Measurements from ENCODE around the gene DPH3. TPM values are rescaled to one million over a fixed set of nuclear protein-coding genes. Genes with fewer than 3 reads are reported as not detected.

Gene DPH3
- total RNA-seq, 4 donors from 2014 or later, result 18.4 to 27.1 (median 19.6) TPM

GRCh38 chr3:16286751-16287543 lies 22.2 kb upstream of the DPH3 start:
- Histone ChIP-seq H3K36me3 (no peaks in the 10 kb centered on the region), H3K27ac (peak overlapping the region in 1 of 3 donors; percentile 0), H3K4me3 (replicated peaks in 1 of 3) (no peak overlapping the region), H3K9me3 (no peaks in the 10 kb centered on the region), H3K4me1 (peaks cover 5 to 6% of the 10 kb centered on the region in 2 donors), H3K27me3 (no peaks in the 10 kb centered on the region)
- DNase-seq, result no peak
- intact Hi-C loops (cut with DNase I), result no loop called here
- TF ChIP-seq CTCF (IDR thresholded peaks at IDR 0.05) (no peak), POLR2A (IDR thresholded peaks at IDR 0.05) (no peak)
- WGBS, 2 donors, result 76 to 79% methylated on average over 6 of the region's 6 CpGs

GRCh38 chr3:16286161-16286560 lies 21.4 kb upstream of the DPH3 start:
- peaks cover 5 to 6% of the 10 kb centered on the region in 2 donors for H3K4me1 ChIP-seq
- no peak overlapping the region for H3K4me3 ChIP-seq (replicated peaks in 1 of 3)
- no peaks in the 10 kb centered on the region for H3K9me3 ChIP-seq
- intact Hi-C loops (cut with DNase I), result no loop called here
- no peaks in the 10 kb centered on the region for H3K27me3 ChIP-seq
- peak overlapping the region in 1 of 3 donors; percentile 0 for H3K27ac ChIP-seq
- no peak for DNase-seq
- no peaks in the 10 kb centered on the region for H3K36me3 ChIP-seq
- TF ChIP-seq POLR2A (IDR thresholded peaks at IDR 0.05) (no peak), CTCF (IDR thresholded peaks at IDR 0.05) (no peak)
- 96 to 97% methylated on average over 3 of the region's 3 CpGs for WGBS, 2 donors

GRCh38 chr3:16284633-16285032 lies 19.9 kb upstream of the DPH3 start:
- no peak for DNase-seq
- Histone ChIP-seq H3K4me3 (replicated peaks in 1 of 3) (no peak overlapping the region), H3K4me1 (no peaks in the 10 kb centered on the region), H3K27ac (no peak overlapping the region), H3K36me3 (no peaks in the 10 kb centered on the region), H3K27me3 (no peaks in the 10 kb centered on the region), H3K9me3 (no peaks in the 10 kb centered on the region)
- intact Hi-C loops (cut with DNase I), result no loop called here
- no peak for TF ChIP-seq CTCF (IDR thresholded peaks at IDR 0.05)
- TF ChIP-seq POLR2A (IDR thresholded peaks at IDR 0.05), result no peak
- 100% methylated on average over 1 of the region's 1 CpG for WGBS, 2 donors

GRCh38 chr3:16280671-16281070 lies 15.9 kb upstream of the DPH3 start:
- Histone ChIP-seq H3K27ac (no peak overlapping the region), H3K4me1 (no peaks in the 10 kb centered on the region), H3K4me3 (replicated peaks in 1 of 3) (no peak overlapping the region), H3K36me3 (no peaks in the 10 kb centered on the region), H3K9me3 (no peaks in the 10 kb centered on the region), H3K27me3 (no peaks in the 10 kb centered on the region)
- TF ChIP-seq POLR2A (IDR thresholded peaks at IDR 0.05), result no peak
- no peak for TF ChIP-seq CTCF (IDR thresholded peaks at IDR 0.05)
- DNase-seq, result no peak
- intact Hi-C loops (cut with DNase I), result no loop called here
- WGBS, 2 donors, result 85 to 93% methylated on average over 2 of the region's 2 CpGs

GRCh38 chr3:16279010-16279801 lies 14.5 kb upstream of the DPH3 start:
- TF ChIP-seq POLR2A (IDR thresholded peaks at IDR 0.05) (no peak), CTCF (IDR thresholded peaks at IDR 0.05) (no peak)
- intact Hi-C loops (cut with DNase I), result no loop called here
- H3K4me1 ChIP-seq, result no peaks in the 10 kb centered on the region
- H3K27ac ChIP-seq, result no peak overlapping the region
- no peaks in the 10 kb centered on the region for H3K36me3 ChIP-seq
- DNase-seq, result no peak
- no peaks in the 10 kb centered on the region for H3K9me3 ChIP-seq
- H3K27me3 ChIP-seq, result no peaks in the 10 kb centered on the region
- 83 to 91% methylated on average over 3 of the region's 3 CpGs for WGBS, 2 donors
- no peak overlapping the region for H3K4me3 ChIP-seq (replicated peaks in 1 of 3)
